DND-41 (cell line): Measurements from ENCODE around the gene BBS10.

Experiments
- CTCF ChIP-seq: IDR thresholded peaks from 2 replicates; pipeline ENCODE4 v1.5.1; 2012; ENCODE audit warnings: borderline replicate concordance, low read length, moderate library complexity, mild to moderate bottlenecking; ENCODE audit not compliant: poor library complexity, severe bottlenecking; ENCODE audit errors: extremely low read depth
- EZH2 ChIP-seq: IDR thresholded peaks from 3 replicates; pipeline ENCODE4 v1.6.1; 2012; ENCODE audit warnings: borderline replicate concordance, low read depth, mild to moderate bottlenecking, moderate library complexity, low read length, inconsistent platforms; ENCODE audit not compliant: severe bottlenecking

GRCh38 chr12:76308866-76309265, 39.3 kb downstream of the BBS10 start:
- TF ChIP-seq CTCF (no peak), EZH2 (no peak)
